HG02571 (cell line): ENCODE data around the gene KSR2.
"Not testable (repeated sequence)": the region's sequence is repeated elsewhere in the genome, so short reads cannot be mapped to it uniquely, and the experiment has no call there.

ENCODE experiments used
- ATAC-seq: cut with Tn5 transposase; IDR thresholded peaks from one replicate; pipeline ENCODE4 v1.9.1; 2021; ENCODE audit warnings: mild to moderate bottlenecking, moderate library complexity; ENCODE audit not compliant: unreplicated experiment

Gene KSR2

DNA sequence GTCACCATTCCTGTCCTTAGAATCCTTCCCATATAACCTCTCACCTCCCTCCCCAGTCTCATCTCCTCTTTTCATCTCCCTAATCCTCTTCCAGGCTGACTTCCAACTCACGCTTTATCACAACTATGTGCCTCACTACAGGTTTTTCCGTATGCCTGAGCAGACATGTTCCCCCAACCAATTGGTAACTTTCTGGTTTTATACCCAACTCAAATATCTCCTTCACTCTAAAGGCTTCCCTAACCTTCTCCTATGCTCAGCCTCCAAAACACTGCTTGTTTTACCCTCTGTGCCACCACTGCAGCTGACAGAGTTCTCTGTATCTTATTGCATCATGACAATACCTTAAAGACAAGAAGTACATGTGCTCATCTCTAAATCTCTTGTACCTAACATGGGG, 139.7 kb downstream of the KSR2 start:
- ATAC-seq, result no peak

DNA sequence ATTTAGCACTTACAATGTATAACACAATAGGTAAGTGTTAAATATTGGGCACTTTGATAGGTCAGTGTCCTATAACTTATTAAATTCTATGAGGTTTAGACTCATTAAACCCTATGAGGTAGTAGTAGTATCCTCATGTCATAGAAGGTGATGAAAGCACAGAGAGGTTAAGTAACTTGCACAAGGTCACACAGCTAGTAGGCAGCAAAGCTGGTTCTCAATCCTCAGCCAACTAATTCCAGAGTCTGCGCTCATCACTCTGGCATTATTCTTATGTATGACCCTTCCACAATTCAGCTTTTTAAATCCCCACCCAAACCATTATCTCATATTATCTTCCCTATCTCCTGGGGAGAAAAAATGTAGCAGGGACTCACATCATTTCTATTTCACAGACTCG, 141.1 kb downstream of the KSR2 start:
- no peak for ATAC-seq

DNA sequence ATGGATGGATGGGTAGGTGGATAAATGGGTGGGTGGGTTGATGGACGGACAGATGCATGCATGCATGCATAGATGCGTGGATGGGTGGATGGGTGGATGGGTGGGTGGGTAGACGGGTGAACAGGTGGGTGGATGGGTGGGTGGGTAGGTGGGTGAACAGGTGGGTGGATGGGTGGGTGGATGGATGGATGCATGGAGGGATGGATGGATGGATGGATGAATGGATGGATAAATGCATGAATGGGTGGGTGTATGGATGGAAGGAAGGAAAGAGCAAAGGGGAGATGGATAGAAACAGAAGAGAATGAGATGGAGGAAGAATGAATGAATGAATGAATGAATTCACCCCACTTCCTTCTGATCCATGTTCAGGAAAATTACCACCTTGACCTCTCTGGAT, 143.0 kb downstream of the KSR2 start:
- ATAC-seq, result no peak

DNA sequence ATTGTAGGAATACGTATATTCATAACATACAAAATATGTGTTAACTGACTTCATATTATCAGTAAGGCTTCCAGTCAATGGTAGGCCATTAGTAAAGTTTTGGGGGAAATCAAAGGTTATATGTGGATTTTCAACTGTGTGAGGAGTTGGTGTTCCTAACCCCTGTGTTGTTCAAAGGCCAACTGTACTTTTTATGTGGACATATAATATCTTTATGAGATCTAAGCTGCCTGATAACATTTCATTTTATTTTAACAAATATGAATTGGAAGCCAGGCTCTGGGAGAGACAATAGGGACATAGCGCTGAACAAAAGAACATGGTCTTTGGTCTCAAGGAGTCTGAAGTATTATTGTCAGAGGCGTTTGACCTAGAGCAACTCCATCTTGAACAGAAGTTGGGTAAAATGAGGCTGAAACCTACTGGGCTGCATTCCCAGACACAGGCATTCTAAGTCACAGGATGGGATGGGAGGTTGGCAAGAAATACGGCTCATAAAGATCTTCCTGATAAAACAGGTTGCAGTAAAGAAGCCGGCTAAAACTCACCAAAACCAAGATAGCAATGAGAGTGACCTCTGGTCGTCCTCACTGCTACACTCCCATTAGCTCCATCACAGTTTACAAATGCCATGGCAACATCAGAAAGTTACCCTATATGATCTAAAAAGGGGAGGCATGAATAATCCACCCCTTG, 147.2 kb downstream of the KSR2 start:
- no peak for ATAC-seq

DNA sequence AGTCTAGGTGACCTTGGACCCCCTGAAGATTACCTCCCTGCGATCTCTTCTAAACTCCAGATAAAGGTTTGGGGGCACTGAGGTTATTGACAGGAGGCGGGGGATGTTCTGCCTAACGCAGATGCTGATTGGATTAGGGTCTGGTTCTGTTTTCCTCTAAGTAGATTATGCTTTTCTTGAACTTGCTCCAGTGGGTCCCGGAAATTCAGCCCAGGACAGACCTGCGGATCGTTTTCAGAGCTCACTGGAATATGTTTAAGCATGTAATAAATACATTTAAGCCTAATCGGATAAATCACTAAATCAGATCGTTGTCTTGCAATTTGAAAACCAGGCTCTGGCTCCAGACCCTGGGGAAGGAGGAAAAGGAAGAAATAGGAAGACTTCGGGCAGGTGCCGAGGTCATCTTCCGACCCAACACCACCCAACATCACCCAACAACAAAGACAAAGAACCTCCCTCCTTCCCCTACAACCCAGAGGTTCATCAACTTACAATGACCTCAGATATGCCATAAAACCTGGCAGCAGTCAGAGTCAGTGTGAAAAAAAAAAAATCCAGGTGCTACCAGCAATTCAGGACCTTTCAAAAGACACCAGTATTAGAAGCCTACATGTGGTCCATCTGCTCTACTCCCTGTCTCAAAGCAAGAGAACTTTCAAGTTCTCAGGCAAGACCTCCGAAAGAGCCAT, 148.4 kb downstream of the KSR2 start:
- no peak for ATAC-seq

DNA sequence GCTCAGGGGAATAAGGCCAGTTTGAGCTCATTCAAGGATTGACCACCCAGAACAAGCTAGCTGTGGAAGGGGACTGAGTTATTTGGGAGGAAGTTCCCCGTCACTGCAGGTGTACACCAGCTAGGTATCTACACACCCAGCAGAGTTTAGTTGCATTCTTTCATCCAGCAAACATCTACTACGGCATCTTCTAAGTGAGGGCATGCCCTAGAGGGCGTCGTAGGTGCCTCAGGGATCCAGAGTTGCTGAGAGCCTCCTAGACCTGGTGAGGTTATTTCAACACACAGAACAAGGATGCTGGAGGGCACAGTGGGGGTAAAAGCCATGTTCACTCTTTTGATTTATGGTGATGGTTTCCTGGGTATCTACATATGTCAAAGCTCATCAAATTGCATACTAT, 149.6 kb downstream of the KSR2 start:
- no peak for ATAC-seq

DNA sequence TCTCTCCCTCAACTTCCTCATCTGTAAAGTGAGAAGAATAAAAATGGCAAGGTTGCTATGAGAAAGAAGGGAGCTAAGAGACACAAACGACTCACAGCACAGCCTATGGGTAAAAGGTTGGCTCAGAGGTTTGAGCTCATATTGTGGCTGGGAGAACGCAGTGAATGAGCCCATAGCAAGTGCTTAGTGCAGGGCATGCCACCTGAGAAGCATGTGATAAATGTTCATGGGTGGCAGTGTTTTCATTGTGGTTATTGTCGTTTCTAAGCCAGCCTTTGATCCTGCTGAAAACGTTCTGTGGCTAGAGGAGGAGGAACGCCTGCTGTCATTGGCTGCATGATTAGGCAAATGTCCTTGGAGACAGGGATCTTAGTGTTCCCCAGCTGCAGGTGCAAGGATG, 150.4 kb downstream of the KSR2 start:
- ATAC-seq, result no peak

DNA sequence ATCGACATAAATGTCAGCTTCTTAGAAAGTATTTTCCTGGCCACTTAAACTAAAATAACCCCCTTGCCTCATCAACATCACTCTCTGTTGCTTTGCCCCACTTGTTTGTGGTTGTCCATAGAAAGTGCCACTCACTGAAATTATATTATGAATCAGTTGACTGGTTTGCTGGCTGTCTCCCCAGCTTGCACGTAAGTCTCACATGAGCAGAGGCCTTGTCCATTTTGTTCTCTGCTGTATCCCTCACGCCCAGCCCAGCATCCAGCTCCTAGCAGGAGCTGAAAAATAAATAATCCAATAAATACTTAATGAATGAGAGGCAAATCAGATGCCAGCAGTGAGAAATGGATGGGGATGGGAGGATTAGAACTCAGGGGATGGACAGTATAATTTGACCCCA, 159.3 kb downstream of the KSR2 start:
- ATAC-seq, result no peak

DNA sequence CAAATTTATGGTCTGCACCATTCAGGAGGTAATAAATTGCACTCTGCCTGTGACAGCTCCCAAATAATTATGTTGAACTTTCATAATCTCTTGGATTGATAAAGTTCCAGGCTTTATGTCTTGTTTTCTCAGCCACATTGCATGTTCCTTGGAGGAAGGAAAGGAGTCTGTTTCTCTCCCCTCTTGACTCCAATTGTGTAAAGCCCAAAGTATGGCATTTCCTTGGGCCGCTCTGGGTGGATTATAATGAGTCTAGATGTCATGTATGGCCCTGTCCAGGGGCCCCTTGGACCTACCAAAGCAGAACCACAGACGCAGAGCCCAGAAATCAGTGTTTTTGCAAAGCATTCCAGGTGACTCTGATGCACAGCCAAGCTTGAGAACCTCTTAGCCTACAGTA, 160.8 kb downstream of the KSR2 start:
- no peak for ATAC-seq

DNA sequence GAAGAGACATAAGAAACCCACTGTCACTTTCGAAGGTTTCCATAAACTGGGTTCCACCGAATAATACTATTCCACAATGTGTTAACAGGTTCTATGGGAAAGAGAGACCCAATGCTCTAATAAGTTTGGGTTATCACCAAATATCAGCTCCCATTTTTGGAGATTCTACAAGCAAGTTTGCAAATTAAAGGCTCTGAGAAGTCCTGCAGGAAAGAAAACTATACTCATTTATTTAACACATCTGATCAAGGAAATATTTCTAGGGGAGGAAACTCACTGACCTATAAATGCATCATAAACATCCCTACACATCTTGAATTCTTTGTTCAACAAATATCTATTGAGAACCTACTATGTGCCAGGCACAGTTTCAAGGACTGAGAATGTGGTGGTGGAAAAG, 161.4 kb downstream of the KSR2 start:
- ATAC-seq, result no peak

DNA sequence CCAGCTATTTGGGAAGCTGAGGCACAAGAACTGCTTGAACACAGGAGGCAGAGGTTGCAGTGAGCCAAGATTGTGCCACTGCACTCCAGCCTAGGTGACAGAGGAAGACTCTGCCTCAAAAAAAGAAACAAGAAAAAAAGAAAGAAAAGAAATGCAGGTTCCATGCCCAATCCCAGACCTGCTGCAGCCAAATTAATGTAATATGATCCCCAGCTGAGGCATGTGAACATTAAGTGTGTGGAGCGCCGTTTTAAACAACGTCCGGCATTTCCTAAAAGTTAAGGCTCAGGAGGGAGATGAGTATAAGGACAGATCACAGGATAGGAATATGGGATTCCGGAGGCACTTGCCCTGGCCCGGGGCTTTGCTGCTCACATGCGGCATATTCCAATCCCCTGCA, 162.9 kb downstream of the KSR2 start:
- ATAC-seq, result no peak

DNA sequence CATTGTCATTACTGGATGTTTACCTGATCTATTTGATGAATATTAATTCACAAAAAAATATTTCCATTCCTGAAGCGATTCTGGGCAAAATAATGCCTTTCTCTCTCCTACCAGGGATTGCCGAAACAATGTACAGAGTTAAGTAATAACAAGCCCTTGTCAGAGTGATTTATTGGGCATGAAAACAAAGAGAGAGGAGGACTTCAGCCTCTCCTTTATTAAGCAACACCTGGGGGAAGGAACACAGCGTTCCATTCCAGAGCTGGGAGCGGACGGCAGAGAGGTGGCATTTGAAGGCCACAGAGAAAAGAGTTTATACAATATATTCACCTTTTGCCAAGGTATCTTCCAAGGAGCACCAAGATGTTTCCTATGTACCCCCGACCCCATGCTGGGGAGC, 165.8 kb downstream of the KSR2 start:
- ATAC-seq, result no peak

DNA sequence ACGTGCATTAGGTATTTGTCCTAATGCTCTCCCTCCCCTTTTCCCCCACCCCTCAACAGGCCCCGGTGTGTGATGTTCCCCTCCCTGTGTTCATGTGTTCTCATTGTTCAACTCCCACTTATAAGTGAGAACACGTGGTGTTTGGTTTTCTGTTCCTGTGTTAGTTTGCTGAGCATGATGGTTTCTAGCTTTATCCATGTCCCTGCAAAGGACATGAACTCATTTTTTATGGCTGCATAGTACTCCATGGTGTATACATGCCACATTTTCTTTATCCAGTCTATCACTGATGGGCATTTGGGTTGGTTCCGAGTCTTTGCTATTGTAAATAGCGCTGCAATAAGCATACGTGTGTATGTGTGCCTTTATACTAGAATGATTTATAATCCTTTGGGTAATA, 168.1 kb downstream of the KSR2 start:
- not testable (repeated sequence) for ATAC-seq

DNA sequence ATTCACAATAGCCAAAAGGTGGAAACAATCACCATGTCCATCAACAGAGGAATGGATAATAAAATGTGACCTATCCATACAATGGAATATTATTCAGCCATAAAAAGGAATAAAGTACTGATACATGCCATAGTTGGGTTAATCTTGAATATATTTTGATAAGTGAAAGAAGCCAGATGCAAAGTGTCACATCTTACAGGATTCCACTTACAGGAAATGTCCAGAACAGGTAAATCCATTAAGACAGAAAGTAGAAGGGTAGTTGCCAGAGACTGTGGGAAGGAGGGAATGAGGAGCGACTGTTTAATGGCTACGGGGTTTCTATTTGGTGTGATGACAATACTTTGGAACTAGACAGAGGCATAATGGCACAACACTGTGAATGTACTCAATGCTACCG, 171.6 kb downstream of the KSR2 start:
- no peak for ATAC-seq

DNA sequence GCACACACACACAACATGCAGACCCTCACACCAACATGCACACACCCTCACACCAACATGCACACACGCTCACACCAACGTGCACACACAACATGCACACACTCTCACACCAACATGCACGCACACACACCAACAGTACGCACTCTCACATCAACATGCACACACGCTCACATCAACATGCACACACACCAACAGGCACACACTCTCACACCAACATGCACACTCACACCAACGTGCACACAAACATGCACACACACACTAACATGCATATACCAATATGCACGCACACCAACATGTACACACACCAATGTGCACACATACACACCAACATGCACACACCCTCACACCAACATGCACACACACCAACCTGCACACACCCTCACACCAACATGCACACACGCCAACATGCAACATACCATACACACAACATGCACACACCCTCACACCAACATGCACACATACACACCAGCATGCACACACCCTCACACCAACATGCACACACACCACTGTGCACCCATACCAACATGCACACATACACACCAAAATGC, 175.8 kb downstream of the KSR2 start:
- no peak for ATAC-seq

DNA sequence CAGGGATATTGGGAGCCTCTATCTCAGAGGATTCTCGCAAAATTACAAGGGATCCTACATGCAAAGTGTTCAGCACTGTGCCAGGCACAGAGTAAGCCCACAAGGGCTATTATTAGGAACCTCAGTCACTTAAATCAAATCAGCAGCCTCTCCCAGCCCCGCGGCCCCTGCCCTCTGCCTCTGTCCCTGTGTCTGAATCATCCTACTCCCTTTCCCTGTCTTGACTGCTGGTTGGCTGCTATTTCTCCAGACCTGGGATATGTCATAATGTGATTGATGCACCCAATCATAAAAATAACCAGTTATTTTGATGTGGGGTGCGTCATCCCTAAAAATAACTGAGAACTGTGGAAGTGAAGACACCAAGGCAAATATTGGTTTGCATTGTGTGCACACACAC, 176.3 kb downstream of the KSR2 start:
- no peak for ATAC-seq

DNA sequence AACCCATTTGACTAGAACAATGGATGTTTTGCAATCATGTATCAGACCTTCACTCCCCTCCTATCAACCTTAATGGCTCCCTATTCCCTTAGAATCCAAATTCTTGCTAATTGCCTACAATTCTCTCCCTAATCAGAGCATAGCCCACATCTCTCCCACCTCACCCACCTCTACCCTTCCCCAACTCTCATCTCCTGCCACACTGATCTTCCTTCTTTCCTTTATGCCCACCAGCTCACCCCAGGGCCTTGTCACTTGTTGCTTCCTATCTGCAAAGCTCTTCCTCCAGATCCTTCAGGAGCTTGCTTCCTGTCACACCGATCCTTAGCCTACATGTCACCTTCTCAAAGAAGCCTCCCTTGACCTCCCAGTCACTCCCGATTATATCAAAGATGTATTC, 177.8 kb downstream of the KSR2 start:
- no peak for ATAC-seq

DNA sequence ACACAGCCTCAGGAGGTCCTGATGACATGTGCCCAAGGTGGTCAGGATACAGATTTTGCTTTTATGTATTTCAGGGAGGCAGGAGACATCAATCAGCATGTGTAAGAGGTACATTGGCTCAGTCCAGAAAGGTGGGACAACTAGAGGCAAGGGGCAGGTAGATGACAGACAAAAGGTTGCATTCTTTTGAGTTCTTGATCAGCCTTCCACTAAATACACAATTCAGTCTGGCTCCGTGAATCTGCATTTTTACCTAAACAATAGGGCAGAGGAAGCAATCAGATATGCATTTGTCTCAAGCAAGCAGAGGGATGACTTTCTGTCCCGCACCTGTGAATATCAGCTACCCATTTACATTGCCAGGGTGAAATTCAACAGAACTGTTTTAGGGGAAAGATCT, 178.6 kb downstream of the KSR2 start:
- no peak for ATAC-seq

DNA sequence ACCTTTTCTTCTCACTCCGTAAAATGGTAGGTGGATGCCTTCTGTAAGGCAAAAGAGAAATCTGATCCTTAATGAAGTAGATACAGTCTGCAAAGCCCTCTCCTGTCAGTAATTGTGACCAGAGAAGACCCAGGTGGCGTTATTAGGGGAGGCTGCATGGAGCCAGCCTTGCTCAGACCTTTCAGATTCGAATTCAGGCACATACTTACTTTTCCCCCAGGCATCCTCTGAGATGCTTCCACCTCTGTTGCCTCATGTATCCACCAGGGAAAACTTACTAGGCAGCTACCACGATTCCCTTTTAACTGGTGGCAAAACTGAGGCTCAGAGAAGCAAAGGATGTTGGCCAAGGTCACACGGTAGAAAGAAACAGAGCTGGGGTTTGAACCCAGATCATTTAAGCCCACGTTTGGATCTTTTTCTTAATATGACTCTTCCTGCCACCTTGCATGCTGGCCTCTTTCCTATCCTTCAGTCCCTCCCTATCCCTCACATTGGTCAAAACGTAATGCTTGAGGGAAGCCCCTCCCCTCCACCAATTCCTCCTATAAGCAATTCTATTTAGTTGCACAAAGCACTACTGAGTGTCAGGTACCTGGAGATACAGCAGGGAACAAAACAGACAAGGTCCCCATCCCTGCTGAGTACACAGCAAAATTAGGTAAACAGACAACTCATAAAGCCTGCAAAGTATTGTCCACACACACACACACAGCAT, 179.4 kb downstream of the KSR2 start:
- no peak for ATAC-seq

DNA sequence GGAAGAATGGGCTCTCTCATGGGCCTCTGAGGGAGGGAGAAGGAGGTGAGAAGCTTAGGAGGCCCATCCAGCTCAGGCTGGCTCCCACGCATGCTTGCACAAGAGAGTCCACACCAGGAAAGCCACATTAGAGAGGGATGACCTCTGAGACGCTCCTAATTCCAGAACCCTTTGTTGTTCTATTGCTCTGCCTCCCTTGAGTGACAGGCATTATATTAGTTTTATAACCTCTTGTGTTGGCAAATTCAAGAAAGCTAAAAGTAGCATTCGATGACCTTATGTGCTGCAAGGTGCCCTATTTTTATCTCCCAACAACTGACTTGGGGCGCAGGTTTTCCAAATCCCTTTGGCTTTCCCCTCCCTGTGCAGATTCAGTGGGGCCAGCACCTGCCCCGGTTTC, 190.1 kb downstream of the KSR2 start:
- no peak for ATAC-seq

DNA sequence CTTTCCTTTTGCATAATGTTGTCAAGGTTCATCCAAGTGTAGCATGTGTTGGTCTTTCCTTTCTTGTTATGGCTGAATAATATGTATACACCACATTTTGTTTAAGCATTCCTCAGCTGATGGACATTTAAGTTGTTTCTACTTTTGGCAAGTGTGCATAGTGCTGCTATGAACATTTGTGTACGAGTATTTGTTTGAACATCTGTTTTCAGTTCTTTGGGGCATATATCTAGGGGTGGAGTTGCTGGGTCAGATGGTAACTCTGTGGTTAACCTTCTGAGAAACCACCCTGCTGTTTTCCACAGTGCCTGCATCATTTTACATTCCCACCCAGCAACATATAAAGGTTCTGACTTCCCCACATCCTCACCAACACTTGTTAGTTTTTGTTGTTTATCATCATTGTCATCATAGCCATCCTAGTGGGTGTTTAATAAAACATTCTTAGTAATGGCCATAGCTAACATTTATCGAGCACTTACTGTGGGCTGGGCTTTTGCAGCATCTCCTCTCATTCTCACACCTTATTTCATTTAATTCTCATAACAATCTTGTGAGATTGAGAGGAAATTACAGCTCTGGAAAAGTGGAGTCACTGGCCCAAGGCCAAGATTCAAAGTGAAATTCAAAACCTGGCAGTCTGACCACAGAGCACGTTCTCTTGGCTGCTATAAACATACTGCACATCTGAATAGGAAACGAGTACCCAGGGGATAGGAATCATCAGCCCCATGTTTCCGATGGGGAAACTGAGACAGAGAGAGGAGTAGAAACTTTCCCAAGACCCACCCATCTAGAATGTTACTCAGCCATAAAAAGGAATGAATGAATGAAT, 193.6 kb downstream of the KSR2 start:
- ATAC-seq, result no peak
